Measurements from ENCODE around the gene HSPH1. TPM values are rescaled to one million over a fixed set of nuclear protein-coding genes. Genes with fewer than 3 reads are reported as not detected.

Gene HSPH1
- total and polyA plus RNA-seq, 9 donors = 38.1 to 95.1 (median 69.2) TPM

DNA sequence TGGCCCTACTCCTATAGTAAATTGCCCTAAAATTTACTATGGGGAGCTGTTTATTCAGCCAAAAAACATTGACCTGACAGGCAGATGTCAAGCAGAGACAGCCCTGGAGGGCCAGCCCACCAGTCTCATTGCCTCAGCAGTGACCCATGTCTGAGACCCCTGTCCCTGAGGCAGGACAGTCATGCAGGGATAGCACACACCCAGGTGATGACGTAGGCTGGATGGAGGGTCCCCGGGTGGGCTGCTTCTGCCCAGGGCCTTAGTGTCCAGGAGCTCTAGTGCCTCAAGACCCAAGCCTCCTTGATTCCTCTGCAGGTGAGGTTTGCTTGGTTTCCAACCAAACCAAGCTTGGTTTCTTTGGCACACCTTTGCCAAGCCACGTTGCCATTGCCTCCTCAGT lies 72.1 kb downstream of the HSPH1 start:
- no peak overlapping the region for H3K27ac ChIP-seq (ENCODE audit: low read length)
- peaks cover 23% of the 10 kb centered on the region for H3K4me1 ChIP-seq (ENCODE audit: control insufficient read depth, insufficient read depth, low read length)
- no peak for DNase-seq
- no peaks in the 10 kb centered on the region for H3K9me3 ChIP-seq (replicated peaks; ENCODE audit: control insufficient read depth, low read depth, low read length)
- 93% methylated on average over 3 of the region's 3 CpGs for WGBS (ENCODE audit: insufficient coverage)
- no peak overlapping the region for H3K4me3 ChIP-seq (ENCODE audit: low read length)
- H3K36me3 ChIP-seq (ENCODE audit: control insufficient read depth, insufficient read depth, low read length) = no peaks in the 10 kb centered on the region
- peaks cover 2% of the 10 kb centered on the region for H3K27me3 ChIP-seq (ENCODE audit: control insufficient read depth, insufficient read depth, low read length)

DNA sequence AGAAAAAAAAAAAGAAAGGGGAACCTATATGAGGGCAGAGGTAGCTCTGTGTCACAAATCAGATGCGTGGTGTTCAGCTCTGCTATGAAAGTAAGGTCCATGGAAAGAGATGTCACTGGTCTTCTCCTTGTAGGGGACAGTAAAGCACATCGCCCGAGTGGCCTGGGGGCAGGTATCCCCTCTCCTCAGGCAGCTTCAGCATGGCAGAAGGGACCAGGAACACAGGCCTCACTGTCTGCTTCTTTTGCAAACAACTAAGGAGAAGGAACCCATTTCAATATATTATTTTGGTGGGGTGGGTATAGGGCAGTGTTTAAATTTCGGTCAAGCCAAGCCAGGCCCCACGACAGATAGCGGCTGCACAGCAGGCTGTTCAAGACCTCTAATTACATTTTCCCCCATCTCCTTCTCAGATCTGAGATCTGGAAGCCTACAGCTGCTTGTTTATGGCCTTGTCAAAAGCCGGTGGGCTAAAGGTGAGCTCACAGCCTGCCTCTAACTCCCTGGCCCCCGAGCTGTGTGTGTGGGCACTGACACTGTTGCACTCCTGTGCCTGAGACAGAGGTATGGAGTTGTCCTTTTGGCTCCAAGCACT lies 72.8 kb downstream of the HSPH1 start:
- no peaks in the 10 kb centered on the region for H3K9me3 ChIP-seq (replicated peaks; ENCODE audit: control insufficient read depth, low read depth, low read length)
- H3K36me3 ChIP-seq (ENCODE audit: control insufficient read depth, insufficient read depth, low read length) = no peaks in the 10 kb centered on the region
- no peak overlapping the region for H3K4me3 ChIP-seq (ENCODE audit: low read length)
- H3K27me3 ChIP-seq (ENCODE audit: control insufficient read depth, insufficient read depth, low read length) = peaks cover 2% of the 10 kb centered on the region
- WGBS (ENCODE audit: insufficient coverage) = 44% methylated on average over 5 of the region's 8 CpGs
- no peak overlapping the region for H3K27ac ChIP-seq (ENCODE audit: low read length)
- no peak for DNase-seq
- peaks cover 23% of the 10 kb centered on the region for H3K4me1 ChIP-seq (ENCODE audit: control insufficient read depth, insufficient read depth, low read length)

Other genes starting within 250 kb of the HSPH1 start
- 0.09 TPM for gene TEX26, start 229.2 kb downstream of the HSPH1 start, total RNA-seq
- under 1 TPM in 6 of 8 donors, not detected in 2; 0.19 to 0.34 (median 0.29) TPM for gene TEX26, start 229.2 kb downstream of the HSPH1 start, polyA plus RNA-seq (ENCODE audit: insufficient read depth in 1 of 8, insufficient read length in 8 of 8, low replicate concordance in 1 of 8)
- gene B3GLCT, start 38.1 kb upstream of the HSPH1 start, total RNA-seq = 27.0 TPM
- gene B3GLCT, start 38.1 kb upstream of the HSPH1 start, polyA plus RNA-seq (ENCODE audit: insufficient read depth in 1 of 8, insufficient read length in 8 of 8, low replicate concordance in 1 of 8) = 10 to 100 TPM; 18.3 to 40.2 (median 21.7) TPM